Adrenal gland (tissue), 5 donors: ENCODE measurements around the gene GHDC.

ENCODE experiments used
- POLR2A ChIP-seq, 2 donors: fragments of 450-650 bp; IDR thresholded peaks; one replicate each; pipeline ENCODE4 v1.6.1; 2017; ENCODE audit warnings: antibody characterized with exemption in 2 of 2, mild to moderate bottlenecking in 2 of 2, moderate library complexity in 1 of 2
- TF ChIP-seq, protein P1 (sequence below), 6 experiments: fragments of 450-650 bp in 4 of 6; fragments of 200-600 bp in 2 of 6; sonication (generic) in 1 of 6; IDR thresholded peaks; 1 replicate in 5 of 6; 2 replicates in 1 of 6; pipeline versions ENCODE4 v1.5.1 to v1.8.0; 2016 to 2021; ENCODE audit warnings: antibody characterized with exemption in 6 of 6, mild to moderate bottlenecking in 2 of 6, moderate library complexity in 1 of 6
- donor health status: DM: no; HTN: no; CAD: no.

GRCh38 chr17:42179335-42179734, 15.0 kb downstream of the GHDC start:
- TF ChIP-seq, protein P1, sequence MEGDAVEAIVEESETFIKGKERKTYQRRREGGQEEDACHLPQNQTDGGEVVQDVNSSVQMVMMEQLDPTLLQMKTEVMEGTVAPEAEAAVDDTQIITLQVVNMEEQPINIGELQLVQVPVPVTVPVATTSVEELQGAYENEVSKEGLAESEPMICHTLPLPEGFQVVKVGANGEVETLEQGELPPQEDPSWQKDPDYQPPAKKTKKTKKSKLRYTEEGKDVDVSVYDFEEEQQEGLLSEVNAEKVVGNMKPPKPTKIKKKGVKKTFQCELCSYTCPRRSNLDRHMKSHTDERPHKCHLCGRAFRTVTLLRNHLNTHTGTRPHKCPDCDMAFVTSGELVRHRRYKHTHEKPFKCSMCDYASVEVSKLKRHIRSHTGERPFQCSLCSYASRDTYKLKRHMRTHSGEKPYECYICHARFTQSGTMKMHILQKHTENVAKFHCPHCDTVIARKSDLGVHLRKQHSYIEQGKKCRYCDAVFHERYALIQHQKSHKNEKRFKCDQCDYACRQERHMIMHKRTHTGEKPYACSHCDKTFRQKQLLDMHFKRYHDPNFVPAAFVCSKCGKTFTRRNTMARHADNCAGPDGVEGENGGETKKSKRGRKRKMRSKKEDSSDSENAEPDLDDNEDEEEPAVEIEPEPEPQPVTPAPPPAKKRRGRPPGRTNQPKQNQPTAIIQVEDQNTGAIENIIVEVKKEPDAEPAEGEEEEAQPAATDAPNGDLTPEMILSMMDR (IDR thresholded peaks at IDR 0.05): no peak
- TF ChIP-seq POLR2A (IDR thresholded peaks at IDR 0.05): no peak
